ENCODE data around the gene MIOS. TPM values are rescaled to one million over a fixed set of nuclear protein-coding genes. Genes with fewer than 3 reads are reported as not detected.
A peak's percentile ranks its signal among the peaks of the same experiment; 100 is the strongest.

The MIOS gene
- total RNA-seq, 1 experiment from 2014 or later, result 18.6 TPM

- POLR2A ChIA-PET (ENCODE audit: unreplicated experiment), result no interaction called here
- intact Hi-C loops (cut with micrococcal nuclease), result no loop called here
- TF ChIP-seq EZH2 (IDR thresholded peaks at IDR 0.05; ENCODE audit: low read length, unreplicated experiment), result no peak
- TF ChIP-seq EZH2phosphoT487 (IDR thresholded peaks at IDR 0.05; ENCODE audit: borderline replicate concordance, low read length), result no peak
- no peak for TF ChIP-seq CTCF (conservative IDR thresholded peaks at IDR 0.05; ENCODE audit: low read depth, low read length)
- CTCF ChIA-PET, result no interaction called here
- Histone ChIP-seq H4K20me1 (ENCODE audit: low read length) (no peaks in the 10 kb centered on the region), H3K79me2 (ENCODE audit: low read length) (peaks cover 69% of the 10 kb centered on the region), H3F3A (ENCODE audit: low read length, unreplicated experiment) (peaks cover 3% of the 10 kb centered on the region), H3K4me1 (ENCODE audit: insufficient read depth, low read length) (peaks cover 38% of the 10 kb centered on the region), H3K4me3 (ENCODE audit: low read length) (peak overlapping the region; percentile 86; the same call in 1 of the 2 replicates), H3K27ac (ENCODE audit: low read length) (no peak overlapping the region), H3K9ac (ENCODE audit: low read length) (no peak overlapping the region), H3K9me2 (replicated peaks; ENCODE audit: low read length) (no peaks in the 10 kb centered on the region), H3K4me2 (ENCODE audit: low read length) (peak overlapping the region; percentile 97; the same call in 1 of the 2 replicates), H2AFZ (ENCODE audit: low read length) (no peak overlapping the region), H3K36me3 (ENCODE audit: low read depth, low read length) (0 out of 2 replicates have a peak, but pooled peaks cover 6% of the 10 kb centered on the region), H3K9me3 (ENCODE audit: low read length) (no peaks in the 10 kb centered on the region), H3K27me3 (ENCODE audit: low read length) (no peaks in the 10 kb centered on the region)
- DNase-seq (no peak), ATAC-seq (no peak)
- BruUV-seq (replicated peaks), result no TSS peak
Observed at GRCh38 chr7:7569615-7570014, 2.9 kb downstream of the MIOS start.

- Histone ChIP-seq H3K4me2 (ENCODE audit: low read length) (no peak overlapping the region), H3K9ac (ENCODE audit: low read length) (no peak overlapping the region), H3K36me3 (ENCODE audit: low read depth, low read length) (0 out of 2 replicates have a peak, but pooled peaks cover 6% of the 10 kb centered on the region), H3K9me3 (ENCODE audit: low read length) (no peaks in the 10 kb centered on the region), H3K4me3 (ENCODE audit: low read length) (no peak overlapping the region), H3K4me1 (ENCODE audit: insufficient read depth, low read length) (peaks cover 29% of the 10 kb centered on the region), H3F3A (ENCODE audit: low read length, unreplicated experiment) (peaks cover 3% of the 10 kb centered on the region), H2AFZ (ENCODE audit: low read length) (no peak overlapping the region), H3K27ac (ENCODE audit: low read length) (no peak overlapping the region), H4K20me1 (ENCODE audit: low read length) (no peaks in the 10 kb centered on the region), H3K27me3 (ENCODE audit: low read length) (no peaks in the 10 kb centered on the region), H3K79me2 (ENCODE audit: low read length) (peaks cover 73% of the 10 kb centered on the region), H3K9me2 (replicated peaks; ENCODE audit: low read length) (no peaks in the 10 kb centered on the region)
- no peak for TF ChIP-seq EZH2phosphoT487 (IDR thresholded peaks at IDR 0.05; ENCODE audit: borderline replicate concordance, low read length)
- TF ChIP-seq CTCF (conservative IDR thresholded peaks at IDR 0.05; ENCODE audit: low read depth, low read length), result no peak
- no peak for TF ChIP-seq EZH2 (IDR thresholded peaks at IDR 0.05; ENCODE audit: low read length, unreplicated experiment)
- ChIA-PET CTCF (no interaction called here), POLR2A (ENCODE audit: unreplicated experiment) (no interaction called here)
- intact Hi-C loops (cut with micrococcal nuclease), result no loop called here
- BruUV-seq (replicated peaks), result no TSS peak
- no peak for DNase-seq
- no peak for ATAC-seq
Observed at GRCh38 chr7:7570584-7570983, 3.9 kb downstream of the MIOS start.

- ChIA-PET POLR2A (ENCODE audit: unreplicated experiment) (no interaction called here), CTCF (no interaction called here)
- BruUV-seq (replicated peaks), result no TSS peak
Observed at GRCh38 chr7:7573701-7574100, 7.0 kb downstream of the MIOS start.

More at GRCh38 chr7:7573701-7574100, 7.0 kb downstream of the MIOS start:
- H3K79me2 ChIP-seq (ENCODE audit: low read length), result peaks cover 57% of the 10 kb centered on the region
- no peak overlapping the region for H3K9ac ChIP-seq (ENCODE audit: low read length)
- no peaks in the 10 kb centered on the region for H3K9me3 ChIP-seq (ENCODE audit: low read length)
- H3K27ac ChIP-seq (ENCODE audit: low read length), result no peak overlapping the region
- peaks cover 11% of the 10 kb centered on the region for H3K4me1 ChIP-seq (ENCODE audit: insufficient read depth, low read length)
- H3K9me2 ChIP-seq (replicated peaks; ENCODE audit: low read length), result no peaks in the 10 kb centered on the region
- no peaks in the 10 kb centered on the region for H3K27me3 ChIP-seq (ENCODE audit: low read length)
- H3K4me3 ChIP-seq (ENCODE audit: low read length), result no peak overlapping the region
- intact Hi-C loops (cut with micrococcal nuclease), result no loop called here
- H3F3A ChIP-seq (ENCODE audit: low read length, unreplicated experiment), result no peaks in the 10 kb centered on the region
- H2AFZ ChIP-seq (ENCODE audit: low read length), result no peak overlapping the region
- ATAC-seq, result peak; percentile 50
- H3K36me3 ChIP-seq (ENCODE audit: low read depth, low read length), result 0 out of 2 replicates have a peak, but pooled peaks cover 6% of the 10 kb centered on the region
- TF ChIP-seq CTCF (conservative IDR thresholded peaks at IDR 0.05; ENCODE audit: low read depth, low read length) (no peak), EZH2phosphoT487 (IDR thresholded peaks at IDR 0.05; ENCODE audit: borderline replicate concordance, low read length) (no peak), EZH2 (IDR thresholded peaks at IDR 0.05; ENCODE audit: low read length, unreplicated experiment) (no peak)
- DNase-seq, result no peak
- H4K20me1 ChIP-seq (ENCODE audit: low read length), result no peaks in the 10 kb centered on the region
- no peak overlapping the region for H3K4me2 ChIP-seq (ENCODE audit: low read length)
